ENCODE data around the gene ISOC2. TPM values are rescaled to one million over a fixed set of nuclear protein-coding genes. Genes with fewer than 3 reads are reported as not detected.
A peak's percentile ranks its signal among the peaks of the same experiment; 100 is the strongest.

Gene ISOC2, protein sequence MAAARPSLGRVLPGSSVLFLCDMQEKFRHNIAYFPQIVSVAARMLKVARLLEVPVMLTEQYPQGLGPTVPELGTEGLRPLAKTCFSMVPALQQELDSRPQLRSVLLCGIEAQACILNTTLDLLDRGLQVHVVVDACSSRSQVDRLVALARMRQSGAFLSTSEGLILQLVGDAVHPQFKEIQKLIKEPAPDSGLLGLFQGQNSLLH
- total RNA-seq = 10 to 100 TPM in 1 of 3 donors, 1 to 10 TPM in 2; 7.2 to 12.4 (median 9.5) TPM
- total RNA-seq (2013) = 12.6 TPM

DNA sequence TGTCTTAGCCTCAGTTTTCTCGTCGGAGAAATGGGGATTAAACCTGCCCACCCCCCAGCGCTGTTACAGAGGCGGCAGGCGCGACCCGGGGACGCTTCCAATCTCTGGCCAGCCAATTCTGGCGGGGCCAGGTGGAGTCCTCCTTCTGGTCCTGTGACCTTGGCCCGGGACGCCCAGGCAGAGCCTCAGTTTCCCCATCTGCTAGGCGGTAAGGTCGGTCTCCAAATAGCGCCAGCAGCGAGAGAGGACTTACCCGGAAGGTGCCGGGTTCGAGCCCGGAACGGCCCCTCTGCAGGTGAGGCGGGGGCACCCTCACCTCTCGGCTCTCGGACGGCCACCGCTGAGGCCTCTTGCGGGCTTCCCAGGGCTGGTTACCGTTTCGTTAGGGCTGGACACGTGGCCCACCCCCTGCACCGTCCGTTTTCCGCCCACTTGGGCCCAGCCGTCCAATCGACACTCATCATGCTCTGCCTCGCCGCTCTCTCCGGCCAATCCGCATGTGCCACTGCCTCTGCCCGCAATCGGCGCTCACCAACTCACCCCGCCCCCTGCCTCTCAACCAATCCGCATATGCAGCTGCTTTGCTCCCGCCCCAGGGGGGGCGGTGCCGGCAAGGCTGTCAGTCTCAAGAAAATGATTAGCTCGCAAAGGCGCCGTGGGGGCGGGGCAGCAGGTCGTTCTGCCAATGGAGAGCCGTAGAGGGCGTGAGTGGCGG lies at the start of gene ISOC2:
Gene ISOC2, minus strand, starts transcription at position 384 of the 715 bp plus-strand sequence. CDS start 5,156 bp downstream, outside the sequence.
- H3K9me3 Mint-ChIP-seq = no peaks in the 10 kb centered on the region
- no peaks in the 10 kb centered on the region for H3K27me3 ChIP-seq (ENCODE audit: control insufficient read depth, insufficient read depth, low read length)
- H3K4me3 ChIP-seq (ENCODE audit: low read length) = peak within 1 kb of the TSS; percentile 91
- peak within 1 kb of the TSS; percentile 91 to 92 for H3K27ac Mint-ChIP-seq
- peak; percentile 100 for DNase-seq
- no peaks in the 10 kb centered on the region for H3K36me3 Mint-ChIP-seq
- intact Hi-C loops (cut with micrococcal nuclease) = loop anchor here (2.0 kb wide), 1 partner anchor 15 kb away; the partner anchor contains the start of gene ZNF628
- peaks cover 24 to 32% of the 10 kb centered on the region in 2 donors for H3K4me1 Mint-ChIP-seq
- ATAC-seq = peak; percentile 94 to 99 (median 95)
- H3K27ac ChIP-seq (ENCODE audit: low read length) = peak within 1 kb of the TSS; percentile 81
- H3K9me3 ChIP-seq (ENCODE audit: control insufficient read depth, insufficient read depth, low read length) = no peaks in the 10 kb centered on the region
- WGBS (ENCODE audit: insufficient coverage) = under 1% methylated on average over 54 of the region's 54 CpGs
- peaks cover 15% of the 10 kb centered on the region for H3K4me1 ChIP-seq (ENCODE audit: control insufficient read depth, insufficient read depth, low read length)
- H3K27me3 Mint-ChIP-seq (ENCODE audit: low read depth in 2 of 2) = peaks cover 0 to 4% of the 10 kb centered on the region in 2 donors
- TF ChIP-seq, protein P1, sequence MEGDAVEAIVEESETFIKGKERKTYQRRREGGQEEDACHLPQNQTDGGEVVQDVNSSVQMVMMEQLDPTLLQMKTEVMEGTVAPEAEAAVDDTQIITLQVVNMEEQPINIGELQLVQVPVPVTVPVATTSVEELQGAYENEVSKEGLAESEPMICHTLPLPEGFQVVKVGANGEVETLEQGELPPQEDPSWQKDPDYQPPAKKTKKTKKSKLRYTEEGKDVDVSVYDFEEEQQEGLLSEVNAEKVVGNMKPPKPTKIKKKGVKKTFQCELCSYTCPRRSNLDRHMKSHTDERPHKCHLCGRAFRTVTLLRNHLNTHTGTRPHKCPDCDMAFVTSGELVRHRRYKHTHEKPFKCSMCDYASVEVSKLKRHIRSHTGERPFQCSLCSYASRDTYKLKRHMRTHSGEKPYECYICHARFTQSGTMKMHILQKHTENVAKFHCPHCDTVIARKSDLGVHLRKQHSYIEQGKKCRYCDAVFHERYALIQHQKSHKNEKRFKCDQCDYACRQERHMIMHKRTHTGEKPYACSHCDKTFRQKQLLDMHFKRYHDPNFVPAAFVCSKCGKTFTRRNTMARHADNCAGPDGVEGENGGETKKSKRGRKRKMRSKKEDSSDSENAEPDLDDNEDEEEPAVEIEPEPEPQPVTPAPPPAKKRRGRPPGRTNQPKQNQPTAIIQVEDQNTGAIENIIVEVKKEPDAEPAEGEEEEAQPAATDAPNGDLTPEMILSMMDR (IDR thresholded peaks at IDR 0.05) = no peak
- no peaks in the 10 kb centered on the region for H3K36me3 ChIP-seq (ENCODE audit: control insufficient read depth, insufficient read depth, low read length)
- H3K4me3 Mint-ChIP-seq = peak within 1 kb of the TSS; percentile 95

DNA sequence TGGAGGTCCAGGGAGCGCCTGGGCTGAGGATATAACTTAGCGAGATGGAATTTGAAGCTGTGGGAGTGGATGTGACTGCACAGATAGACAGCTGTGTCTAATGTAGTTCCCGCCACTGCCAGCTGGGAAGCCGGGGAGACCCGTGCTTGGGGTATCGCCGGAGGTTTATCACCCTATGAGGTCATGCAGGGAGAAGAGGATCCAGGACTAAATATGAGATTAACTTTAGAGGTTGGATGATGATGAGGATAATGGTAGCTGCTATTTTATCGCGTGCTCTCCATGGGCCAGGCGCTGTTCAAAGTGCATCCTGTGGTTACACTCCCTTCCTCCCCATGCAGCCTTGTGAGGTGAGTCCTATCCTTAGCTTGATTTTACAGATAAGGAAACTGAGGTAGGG lies 46.7 kb upstream of the ISOC2 start:
- H3K4me3 ChIP-seq (ENCODE audit: low read length) = no peak overlapping the region
- Mint-ChIP-seq H3K27me3 (ENCODE audit: low read depth in 2 of 2) (peaks cover 12 to 15% of the 10 kb centered on the region in 2 donors), H3K4me3 (no peak overlapping the region), H3K4me1 (peaks cover 12% of the 10 kb centered on the region in 2 donors), H3K36me3 (no peaks in the 10 kb centered on the region), H3K27ac (no peak overlapping the region), H3K9me3 (no peaks in the 10 kb centered on the region)
- TF ChIP-seq, protein P1 (IDR thresholded peaks at IDR 0.05) = no peak
- no peaks in the 10 kb centered on the region for H3K36me3 ChIP-seq (ENCODE audit: control insufficient read depth, insufficient read depth, low read length)
- H3K27ac ChIP-seq (ENCODE audit: low read length) = no peak overlapping the region
- H3K27me3 ChIP-seq (ENCODE audit: control insufficient read depth, insufficient read depth, low read length) = no peaks in the 10 kb centered on the region
- H3K4me1 ChIP-seq (ENCODE audit: control insufficient read depth, insufficient read depth, low read length) = peaks cover 12% of the 10 kb centered on the region
- no peaks in the 10 kb centered on the region for H3K9me3 ChIP-seq (ENCODE audit: control insufficient read depth, insufficient read depth, low read length)
- intact Hi-C loops (cut with micrococcal nuclease) = no loop called here
- WGBS (ENCODE audit: insufficient coverage) = 72% methylated on average over 9 of the region's 10 CpGs
- no peak for DNase-seq
- ATAC-seq = no peak

GRCh38 chr19:55504981-55505380 lies 43.5 kb upstream of the ISOC2 start:
- peaks cover 13 to 14% of the 10 kb centered on the region in 2 donors for H3K4me1 Mint-ChIP-seq
- ATAC-seq (no peak), DNase-seq (no peak)
- no peaks in the 10 kb centered on the region for H3K9me3 Mint-ChIP-seq
- no peak overlapping the region for H3K27ac Mint-ChIP-seq
- H3K36me3 ChIP-seq (ENCODE audit: control insufficient read depth, insufficient read depth, low read length) = no peaks in the 10 kb centered on the region
- H3K36me3 Mint-ChIP-seq = no peaks in the 10 kb centered on the region
- WGBS (ENCODE audit: insufficient coverage) = 84% methylated on average over 11 of the region's 11 CpGs
- H3K4me1 ChIP-seq (ENCODE audit: control insufficient read depth, insufficient read depth, low read length) = peaks cover 14% of the 10 kb centered on the region
- no peak overlapping the region for H3K27ac ChIP-seq (ENCODE audit: low read length)
- H3K4me3 Mint-ChIP-seq = no peak overlapping the region
- H3K9me3 ChIP-seq (ENCODE audit: control insufficient read depth, insufficient read depth, low read length) = no peaks in the 10 kb centered on the region
- no peak overlapping the region for H3K4me3 ChIP-seq (ENCODE audit: low read length)
- peaks cover 0 to 3% of the 10 kb centered on the region in 2 donors for H3K27me3 Mint-ChIP-seq (ENCODE audit: low read depth in 2 of 2)
- TF ChIP-seq, protein P1 (IDR thresholded peaks at IDR 0.05) = no peak
- no peaks in the 10 kb centered on the region for H3K27me3 ChIP-seq (ENCODE audit: control insufficient read depth, insufficient read depth, low read length)
- intact Hi-C loops (cut with micrococcal nuclease) = loop anchor here (1.0 to 5.0 kb wide), 4 partner anchors 38 to 364 kb away; no protein-coding TSS in a partner anchor

Measured in natural killer cell (primary cell).